Fibroblast of lung (primary cell): ENCODE data around the gene RIN2.

Source experiments
- CTCF ChIP-seq, 2 donors: IDR thresholded peaks in 1 of 2; conservative IDR thresholded peaks in 1 of 2; 1 replicate in 1 of 2; 2 replicates in 1 of 2; pipeline ENCODE4 v1.5.1; 2011 to 2012; ENCODE audit warnings: low read length in 2 of 2, control low read depth in 1 of 2, inconsistent platforms in 1 of 2, low read depth in 1 of 2, mild to moderate bottlenecking in 1 of 2
- EZH2 ChIP-seq: IDR thresholded peaks from 2 replicates; pipeline ENCODE4 v1.5.1; 2012; ENCODE audit warnings: low read length, control low read depth, mild to moderate bottlenecking; ENCODE audit errors: missing control alignments

- no peak for TF ChIP-seq CTCF (conservative IDR thresholded peaks at IDR 0.05 in 1 of 2, IDR thresholded peaks at IDR 0.05 in 1 of 2; ENCODE audit: low read depth in 1 of 2, low read length in 2 of 2)
- no peak for TF ChIP-seq EZH2
These were observed 658 bp downstream of the RIN2 start for GRCh38 chr20:19758501-19759331.
